Kidney (tissue), 14 donors: ENCODE measurements around the gene GXYLT2. TPM values are rescaled to one million over a fixed set of nuclear protein-coding genes. Genes with fewer than 3 reads are reported as not detected.

Source experiments
- DNase-seq, 5 donors: peaks; one replicate each; pipeline ENCODE4 v3.0.0-alpha.2; 2013 to 2020
- FAIRE-seq: peaks from 2 replicates; lab custom pipeline; 2012; peaks lifted over from hg19 to GRCh38; lab: Jason Lieb, UNC
- H3K27ac ChIP-seq, 2 donors: one replicate each; pipeline ENCODE4 v1.7.0; 2013; ENCODE audit warnings: low read depth in 2 of 2, low read length in 2 of 2, inconsistent platforms in 1 of 2
- H3K27me3 ChIP-seq: one replicate; pipeline ENCODE4 v1.7.1; 2013; ENCODE audit warnings: low read length, inconsistent platforms; ENCODE audit not compliant: control insufficient read depth, insufficient read depth
- H3K36me3 ChIP-seq, 3 donors: one replicate each; pipeline versions ENCODE4 v1.7.0 to v1.7.1; 2013; ENCODE audit warnings: low read length in 3 of 3, control low read depth in 1 of 3, inconsistent platforms in 1 of 3; ENCODE audit not compliant: insufficient read depth in 3 of 3, control insufficient read depth in 2 of 3
- H3K4me1 ChIP-seq, 3 donors: one replicate each; pipeline versions ENCODE4 v1.7.0 to v1.7.1; 2013; ENCODE audit warnings: low read length in 3 of 3, inconsistent platforms in 1 of 3, low read depth in 1 of 3; ENCODE audit not compliant: control insufficient read depth in 2 of 3, insufficient read depth in 2 of 3
- H3K4me3 ChIP-seq, 3 donors: one replicate each; pipeline versions ENCODE4 v1.7.0 to v1.8.1; 2013; ENCODE audit warnings: low read length in 3 of 3, control low read depth in 1 of 3, inconsistent platforms in 1 of 3
- H3K9ac ChIP-seq, 3 donors: one replicate each; pipeline versions ENCODE4 v1.7.0 to v1.7.1; 2013; ENCODE audit warnings: low read length in 3 of 3, control low read depth in 1 of 3, inconsistent platforms in 1 of 3
- H3K9me3 ChIP-seq, 3 donors: one replicate each; pipeline versions ENCODE4 v1.7.0 to v1.7.1; 2013; ENCODE audit warnings: low read length in 3 of 3, control low read depth in 1 of 3, inconsistent platforms in 1 of 3; ENCODE audit not compliant: control insufficient read depth in 2 of 3, insufficient read depth in 1 of 3
- intact Hi-C: fragments of 100-400 bp; cut with DNase I; formaldehyde crosslinking; loops from one replicate; pipeline ENCODE4 v1.11.1; 2022
- polyA plus RNA-seq: library from polyadenylated mRNA; stranded (reverse); fragments of 350-450 nt; fragmentation: Illumina TruSeq; extraction: RNeasy Lipid Tissue Mini Kit (QIAGEN cat#74804); gene quantifications from one replicate; pipeline ENCODE4 v1.2.3, GENCODE V29; 2014; ENCODE audit warnings: low read depth, low replicate concordance; ENCODE audit not compliant: insufficient read depth
- total RNA-seq: library from RNA; stranded (reverse); fragmentation: NEBNext Ultra II Directional; extraction: Animal tissue kit (Norgen Biotek cat#: 25700); gene quantifications from one replicate; pipeline ENCODE4 v1.2.1, GENCODE V29; 2021
- TF ChIP-seq, protein P1 (sequence below): IDR thresholded peaks from 3 replicates; pipeline ENCODE4 v1.5.1; 2012; ENCODE audit warnings: mild to moderate bottlenecking, moderate library complexity, borderline replicate concordance; ENCODE audit not compliant: insufficient read depth; ENCODE audit errors: extremely low read depth
- donor health status: control.
- donor health status: control.
- donor health status: control.
- donor health status: control.
- donor health status: control.
- donor health status: DM: yes; HTN: yes; CAD: no.
- donor health status: Normal renal cell carcinoma (clear cell type).

GXYLT2 gene
- total and polyA plus RNA-seq, 2 donors from 2014 or later = 0.39 to 3.8 TPM

DNA sequence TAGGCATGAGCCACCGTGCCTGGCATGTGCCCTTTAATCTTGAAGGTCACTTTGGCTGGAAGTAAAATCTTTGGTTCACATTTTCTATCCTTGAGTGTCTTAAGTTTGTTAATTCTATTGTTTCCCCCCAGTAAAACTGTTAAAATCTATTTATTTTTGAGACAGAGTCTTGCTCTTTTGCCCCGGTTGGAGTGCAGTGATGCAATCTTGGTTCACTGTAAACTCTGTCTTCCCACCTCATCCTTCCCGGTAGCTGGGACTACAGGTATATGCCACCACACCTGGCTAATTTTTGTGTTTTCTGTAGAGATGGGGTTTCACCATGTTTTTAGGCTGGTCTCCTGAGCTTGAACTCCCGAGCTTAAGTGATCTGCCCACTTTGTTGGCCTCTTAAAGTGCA lies 116.5 kb downstream of the GXYLT2 start:
- DNase-seq (no peak), FAIRE-seq (no peak)
- intact Hi-C loops = no loop called here
- peaks cover 0 to 6% (median 2%) of the 10 kb centered on the region in 3 donors for H3K36me3 ChIP-seq
- no peak overlapping the region for H3K4me3 ChIP-seq
- H3K27me3 ChIP-seq = no peaks in the 10 kb centered on the region
- H3K4me1 ChIP-seq = peaks cover 0 to 11% (median 5%) of the 10 kb centered on the region in 3 donors
- no peaks in the 10 kb centered on the region for H3K9me3 ChIP-seq
- H3K9ac ChIP-seq = no peak overlapping the region
- TF ChIP-seq, protein P1, sequence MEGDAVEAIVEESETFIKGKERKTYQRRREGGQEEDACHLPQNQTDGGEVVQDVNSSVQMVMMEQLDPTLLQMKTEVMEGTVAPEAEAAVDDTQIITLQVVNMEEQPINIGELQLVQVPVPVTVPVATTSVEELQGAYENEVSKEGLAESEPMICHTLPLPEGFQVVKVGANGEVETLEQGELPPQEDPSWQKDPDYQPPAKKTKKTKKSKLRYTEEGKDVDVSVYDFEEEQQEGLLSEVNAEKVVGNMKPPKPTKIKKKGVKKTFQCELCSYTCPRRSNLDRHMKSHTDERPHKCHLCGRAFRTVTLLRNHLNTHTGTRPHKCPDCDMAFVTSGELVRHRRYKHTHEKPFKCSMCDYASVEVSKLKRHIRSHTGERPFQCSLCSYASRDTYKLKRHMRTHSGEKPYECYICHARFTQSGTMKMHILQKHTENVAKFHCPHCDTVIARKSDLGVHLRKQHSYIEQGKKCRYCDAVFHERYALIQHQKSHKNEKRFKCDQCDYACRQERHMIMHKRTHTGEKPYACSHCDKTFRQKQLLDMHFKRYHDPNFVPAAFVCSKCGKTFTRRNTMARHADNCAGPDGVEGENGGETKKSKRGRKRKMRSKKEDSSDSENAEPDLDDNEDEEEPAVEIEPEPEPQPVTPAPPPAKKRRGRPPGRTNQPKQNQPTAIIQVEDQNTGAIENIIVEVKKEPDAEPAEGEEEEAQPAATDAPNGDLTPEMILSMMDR = no peak
- no peak overlapping the region for H3K27ac ChIP-seq

DNA sequence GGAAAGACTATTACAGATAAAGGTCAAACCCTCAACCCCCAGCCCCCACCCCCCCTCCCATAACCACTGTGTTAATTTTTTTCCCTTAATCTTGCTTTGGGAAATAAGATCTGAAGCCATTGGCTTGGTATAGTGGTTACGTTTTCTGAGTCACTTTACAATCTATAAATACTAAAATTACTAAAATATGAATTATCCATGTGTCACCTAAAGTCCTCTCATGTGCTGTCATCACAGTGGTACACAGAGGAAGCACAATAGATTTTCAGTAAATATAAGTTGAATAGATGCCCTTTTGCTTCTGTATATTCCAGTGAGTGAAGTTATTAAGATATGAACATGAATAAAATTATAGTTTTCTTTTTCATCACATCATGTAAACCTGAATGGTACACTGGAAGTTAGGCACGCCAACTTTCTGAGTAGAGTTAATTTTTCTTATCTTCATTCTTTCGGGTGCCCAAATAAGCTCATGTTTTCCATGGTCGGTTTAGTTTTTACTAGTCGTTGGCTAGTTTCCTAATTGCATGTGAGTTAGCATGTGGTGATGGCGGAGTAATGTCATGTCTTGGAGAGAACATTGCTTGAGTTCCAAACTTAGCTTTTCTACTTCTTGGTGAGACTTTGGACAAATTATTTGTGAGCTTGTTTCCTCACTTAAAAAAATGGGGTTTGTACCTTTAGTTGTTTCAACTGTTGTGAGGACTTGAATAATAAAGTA lies 120.3 kb downstream of the GXYLT2 start:
- H3K9me3 ChIP-seq = no peaks in the 10 kb centered on the region
- H3K36me3 ChIP-seq = peaks cover 0 to 6% (median 2%) of the 10 kb centered on the region in 3 donors
- H3K9ac ChIP-seq = no peak overlapping the region
- DNase-seq = no peak
- no peak overlapping the region for H3K27ac ChIP-seq
- TF ChIP-seq, protein P1 = no peak
- intact Hi-C loops = no loop called here
- FAIRE-seq = no peak
- H3K4me1 ChIP-seq = peaks cover 0 to 5% (median 5%) of the 10 kb centered on the region in 3 donors
- no peaks in the 10 kb centered on the region for H3K27me3 ChIP-seq
- no peak overlapping the region for H3K4me3 ChIP-seq

DNA sequence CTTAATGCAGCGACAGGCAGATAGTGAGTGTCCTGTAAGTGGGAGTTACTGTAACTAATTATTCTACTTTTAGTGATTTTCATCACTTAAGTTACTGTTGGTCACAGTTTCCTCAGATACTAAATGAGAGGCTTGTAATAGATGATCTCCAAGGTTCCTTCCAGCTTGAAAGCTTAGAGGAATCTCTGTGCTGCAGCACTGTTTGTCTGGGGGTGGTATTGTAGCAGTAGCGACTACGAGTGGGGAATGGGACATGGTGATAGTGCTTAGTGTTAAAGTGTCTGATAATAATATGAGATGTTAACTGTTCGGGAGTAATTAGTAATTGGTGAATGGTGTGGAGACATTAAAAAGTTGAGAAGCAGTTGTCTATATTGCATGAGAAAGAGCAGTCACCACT lies 121.2 kb downstream of the GXYLT2 start:
- H3K9me3 ChIP-seq = no peaks in the 10 kb centered on the region
- no peak overlapping the region for H3K9ac ChIP-seq
- H3K27ac ChIP-seq = no peak overlapping the region
- no peak for DNase-seq
- H3K4me3 ChIP-seq = no peak overlapping the region
- intact Hi-C loops = no loop called here
- no peaks in the 10 kb centered on the region for H3K27me3 ChIP-seq
- FAIRE-seq = no peak
- TF ChIP-seq, protein P1 = no peak
- H3K4me1 ChIP-seq = peaks cover 0 to 5% (median 5%) of the 10 kb centered on the region in 3 donors
- H3K36me3 ChIP-seq = peaks cover 0 to 6% (median 2%) of the 10 kb centered on the region in 3 donors
